GM12878 (cell line): ENCODE results near the gene TMX3. TPM values are rescaled to one million over a fixed set of nuclear protein-coding genes. Genes with fewer than 3 reads are reported as not detected.
A peak's percentile ranks its signal among the peaks of the same experiment; 100 is the strongest.

Experiments
- ATAC-seq: fragments of 200-7000 bp; cut with Tn5 transposase; 3 replicates; pipeline ENCODE4 v1.9.1; 2020; ENCODE audit warnings: mild to moderate bottlenecking, moderate library complexity
- BruUV-seq: library from RNA; stranded (reverse); fragments of 400-500 nt; replicated peaks from 2 replicates; lab custom pipeline; 2021; lab: Mats Ljungman, UMichigan
- CTCF ChIA-PET: fragments of 300-600 bp; sonication (Branson Sonifier 250); formaldehyde crosslinking; extraction: SDS; loops from one replicate; lab custom pipeline; 2021; ENCODE audit warnings: inconsistent platforms; lab: Yijun Ruan, JAX
- POLR2A ChIA-PET: fragments of 350-600 bp; formaldehyde crosslinking; extraction: SDS; loops from one replicate; lab custom pipeline; 2021; ENCODE audit warnings: inconsistent platforms; lab: Charles Lee
- RAD21 ChIA-PET: fragments of 300-600 bp; sonication (Branson Sonifier 250); formaldehyde crosslinking; loops from one replicate; lab custom pipeline; 2023; ENCODE audit warnings: antibody characterized with exemption; ENCODE audit not compliant: unreplicated experiment; lab: Charles Lee
- SMC1A ChIA-PET: fragments of 300-600 bp; sonication (Branson Sonifier 250); formaldehyde crosslinking; loops from one replicate; lab custom pipeline; 2023; ENCODE audit not compliant: unreplicated experiment, uncharacterized antibody; lab: Charles Lee
- DNase-seq: peaks from one replicate; pipeline ENCODE4 v3.0.0-alpha.2; 2011; ENCODE audit warnings: low read depth, low spot score
- FAIRE-seq: peaks from 3 replicates; lab custom pipeline; 2011; peaks lifted over from hg19 to GRCh38; lab: Jason Lieb, UNC
- H2AFZ ChIP-seq: 2 replicates; pipeline ENCODE4 v1.6.0; 2011; ENCODE audit warnings: low read depth, low read length, control low read depth; ENCODE audit not compliant: control insufficient read depth
- H3K27ac ChIP-seq: 2 replicates; pipeline ENCODE4 v1.5.1; 2011; ENCODE audit warnings: control low read depth; ENCODE audit not compliant: control insufficient read depth, insufficient read depth
- H3K27me3 ChIP-seq, 2 experiments: replicated peaks in 1 of 2; 2 replicates each; pipeline versions ENCODE4 v1.6.0 to v1.6.1; 2011; ENCODE audit warnings: low read length in 1 of 2; ENCODE audit not compliant: control insufficient read depth in 2 of 2, insufficient read depth in 2 of 2
- H3K36me3 ChIP-seq, 2 experiments: 2 replicates each; pipeline ENCODE4 v1.5.1; 2011; ENCODE audit warnings: low read length in 1 of 2; ENCODE audit not compliant: control insufficient read depth in 2 of 2, insufficient read depth in 2 of 2
- H3K4me1 ChIP-seq: 2 replicates; pipeline ENCODE4 v1.6.1; 2011; ENCODE audit warnings: mild to moderate bottlenecking, low read length, moderate library complexity, mixed read lengths; ENCODE audit not compliant: control insufficient read depth, insufficient read depth
- H3K4me2 ChIP-seq: 2 replicates; pipeline ENCODE4 v1.6.0; 2011; ENCODE audit warnings: control low read depth; ENCODE audit not compliant: control insufficient read depth, insufficient read depth
- H3K4me3 ChIP-seq: fragments of 200-600 bp; sonication (generic); 2 replicates; pipeline ENCODE4 v1.5.1; 2016
- H3K79me2 ChIP-seq: 2 replicates; pipeline ENCODE4 v1.6.0; 2011; ENCODE audit warnings: low read length; ENCODE audit not compliant: control insufficient read depth, insufficient read depth
- H3K9ac ChIP-seq: 2 replicates; pipeline ENCODE4 v1.8.0; 2011; ENCODE audit warnings: low read length, control low read depth, mixed read lengths; ENCODE audit not compliant: control insufficient read depth, insufficient read depth
- H3K9me3 ChIP-seq: replicated peaks from 3 replicates; pipeline ENCODE4 v1.5.1; 2011; ENCODE audit warnings: mild to moderate bottlenecking, low read length; ENCODE audit not compliant: control insufficient read depth, insufficient read depth
- H4K20me1 ChIP-seq: 2 replicates; pipeline ENCODE4 v1.6.0; 2011; ENCODE audit not compliant: control insufficient read depth, insufficient read depth
- BACH1 ChIP-seq: fragments of 450-650 bp; IDR thresholded peaks from 2 replicates; pipeline ENCODE4 v1.6.1; 2017; ENCODE audit warnings: mild to moderate bottlenecking, borderline replicate concordance
- BCL3 ChIP-seq: IDR thresholded peaks from 2 replicates; pipeline ENCODE4 v1.6.1; 2011; ENCODE audit warnings: borderline replicate concordance, low read depth, mild to moderate bottlenecking, moderate library complexity, low read length; ENCODE audit not compliant: insufficient read depth, poor library complexity, severe bottlenecking
- BHLHE40 ChIP-seq, 2 experiments: fragments of 450-650 bp in 1 of 2; IDR thresholded peaks; 2 replicates each; pipeline ENCODE4 v1.6.1; 2011 to 2017; ENCODE audit warnings: low read depth in 2 of 2, borderline replicate concordance in 1 of 2, improper control_type of control experiment in 1 of 2, low read length in 1 of 2, mild to moderate bottlenecking in 1 of 2
- CBFB ChIP-seq: IDR thresholded peaks from 2 replicates; pipeline ENCODE4 v1.6.1; 2016; ENCODE audit warnings: antibody characterized with exemption, low read depth
- EP300 ChIP-seq, 2 experiments: fragments of 150-350 bp in 1 of 2; IDR thresholded peaks; 2 replicates each; pipeline ENCODE4 v1.6.1; 2011 to 2012; ENCODE audit warnings: low read depth in 2 of 2, low read length in 2 of 2, borderline replicate concordance in 1 of 2, improper control_type of control experiment in 1 of 2, inconsistent platforms in 1 of 2; ENCODE audit not compliant: control insufficient read depth in 1 of 2
- JUNB ChIP-seq: IDR thresholded peaks from 2 replicates; pipeline ENCODE4 v1.6.1; 2016; ENCODE audit warnings: antibody characterized with exemption, mild to moderate bottlenecking
- MYC ChIP-seq: IDR thresholded peaks from 2 replicates; pipeline ENCODE4 v1.6.1; 2011; ENCODE audit warnings: mild to moderate bottlenecking, low read length, moderate library complexity, inconsistent platforms; ENCODE audit not compliant: insufficient read depth, insufficient replicate concordance, insufficient read length, severe bottlenecking
- WGBS: methylation state at CpG from one replicate; pipeline ENCODE4 v1.1.6; 2016; ENCODE audit warnings: low lambda C conversion rate; ENCODE audit not compliant: insufficient replicate concordance, insufficient coverage; ENCODE audit errors: missing lambda C conversion rate; 5-methylcytosine and 5-hydroxymethylcytosine counted together
- in situ Hi-C: fragments of 300-500 bp; cut with MboI; formaldehyde crosslinking; loops from 9 replicates; pipeline ENCODE4 v1.14.3; 2018; ENCODE audit warnings: mixed read lengths
- intact Hi-C: fragments of 100-400 bp; cut with micrococcal nuclease; formaldehyde crosslinking; loops from one replicate; pipeline ENCODE4 v1.14.2; 2022; ENCODE audit not compliant: unreplicated experiment
- polyA plus RNA-seq, 11 experiments: library from polyadenylated mRNA; depleted of rRNA in 4 of 11; unstranded in 6 of 11; stranded (reverse) in 5 of 11; fragments of >200 nt; fragmentation: Nextera tagmentation in 4 of 11; fragmentation: Illumina TruSeq in 1 of 11; extraction: Ambion mirVana in 4 of 11; extraction: Trizol in 1 of 11; gene quantifications; 1 replicate in 1 of 11; 2 replicates in 10 of 11; pipeline versions ENCODE4 v1.2.1 to v1.2.3, GENCODE V29; 2011 to 2016; ENCODE audit warnings: inconsistent platforms in 2 of 11, missing spikeins in 2 of 11, low read depth in 1 of 11
- total RNA-seq, 4 experiments: library from RNA; depleted of rRNA in 3 of 4; stranded (reverse); fragments of >200 nt in 3 of 4; fragmentation: Illumina TruSeq in 1 of 4; extraction: Trizol in 1 of 4; gene quantifications; 2 replicates each; pipeline versions ENCODE4 v1.2.1 to v1.2.3, GENCODE V29; 2013 to 2021
- TF ChIP-seq, protein P1 (sequence below): fragments of 450-650 bp; IDR thresholded peaks from 2 replicates; pipeline ENCODE4 v1.6.1; 2017; ENCODE audit warnings: mild to moderate bottlenecking, moderate library complexity

Gene TMX3
- total and polyA plus RNA-seq, 10 of the 15 experiments (the other 5 are each of a cell fraction or from before 2014, with no cell fraction given), result 14.2 to 85.6 (median 29.7) TPM

GRCh38 chr18:68665628-68666027 is 49.3 kb downstream of the TMX3 start:
- Histone ChIP-seq H3K4me1 (no peaks in the 10 kb centered on the region), H3K9me3 (no peaks in the 10 kb centered on the region), H2AFZ (no peak overlapping the region), H3K4me3 (no peak overlapping the region), H3K36me3 (no peaks in the 10 kb centered on the region), H3K79me2 (no peaks in the 10 kb centered on the region), H4K20me1 (no peaks in the 10 kb centered on the region), H3K9ac (no peak overlapping the region), H3K4me2 (no peak overlapping the region), H3K27ac (no peak overlapping the region), H3K27me3 (no peaks in the 10 kb centered on the region; a peak in 1 of 4 replicates)
- no peak for FAIRE-seq
- ChIA-PET CTCF (no interaction called here), RAD21 (no interaction called here), SMC1A (no interaction called here), POLR2A (no interaction called here)
- 0% methylated on average over 1 of the region's 1 CpG for WGBS
- no TSS peak for BruUV-seq
- intact Hi-C loops (no loop called here), in situ Hi-C loops (loop anchor here (10.0 kb wide), 1 partner anchor 1451 kb away; no protein-coding TSS in a partner anchor)
- DNase-seq, result no peak
- peak; percentile 60 for ATAC-seq
- no peak for TF ChIP-seq JUNB

- Histone ChIP-seq H3K79me2 (no peaks in the 10 kb centered on the region), H3K36me3 (no peaks in the 10 kb centered on the region), H3K9ac (no peak overlapping the region), H3K27me3 (no peaks in the 10 kb centered on the region; a peak in 1 of 4 replicates), H2AFZ (no peak overlapping the region), H4K20me1 (no peaks in the 10 kb centered on the region), H3K4me2 (no peak overlapping the region), H3K4me3 (no peak overlapping the region), H3K9me3 (no peaks in the 10 kb centered on the region), H3K27ac (no peak overlapping the region), H3K4me1 (no peaks in the 10 kb centered on the region)
- BruUV-seq, result no TSS peak
- 22% methylated on average over 4 of the region's 4 CpGs for WGBS
- in situ Hi-C loops, result loop anchor here (10.0 kb wide), 1 partner anchor 1448 kb away; no protein-coding TSS in a partner anchor
- DNase-seq (no peak), ATAC-seq (peak; percentile 51), FAIRE-seq (no peak)
- ChIA-PET POLR2A (no interaction called here), RAD21 (interaction anchor here (1.4 kb wide), 1 partner anchor 15 kb away, joined by 3 read pairs; no protein-coding TSS in a partner anchor), CTCF (no interaction called here), SMC1A (no interaction called here)
- intact Hi-C loops, result loop anchor here (5.0 kb wide), 1 partner anchor 75 kb away; no protein-coding TSS in a partner anchor
- TF ChIP-seq EP300 (IDR thresholded peaks at IDR 0.05; ENCODE audit: borderline replicate concordance in 1 of 2, control insufficient read depth in 1 of 2, low read depth in 2 of 2, low read length in 2 of 2) (no peak), BHLHE40 (IDR thresholded peaks at IDR 0.05; ENCODE audit: borderline replicate concordance in 1 of 2, low read depth in 2 of 2, low read length in 1 of 2) (no peak), MYC (no peak), BCL3 (no peak), CBFB (no peak), BACH1 (no peak)
- TF ChIP-seq, protein P1, sequence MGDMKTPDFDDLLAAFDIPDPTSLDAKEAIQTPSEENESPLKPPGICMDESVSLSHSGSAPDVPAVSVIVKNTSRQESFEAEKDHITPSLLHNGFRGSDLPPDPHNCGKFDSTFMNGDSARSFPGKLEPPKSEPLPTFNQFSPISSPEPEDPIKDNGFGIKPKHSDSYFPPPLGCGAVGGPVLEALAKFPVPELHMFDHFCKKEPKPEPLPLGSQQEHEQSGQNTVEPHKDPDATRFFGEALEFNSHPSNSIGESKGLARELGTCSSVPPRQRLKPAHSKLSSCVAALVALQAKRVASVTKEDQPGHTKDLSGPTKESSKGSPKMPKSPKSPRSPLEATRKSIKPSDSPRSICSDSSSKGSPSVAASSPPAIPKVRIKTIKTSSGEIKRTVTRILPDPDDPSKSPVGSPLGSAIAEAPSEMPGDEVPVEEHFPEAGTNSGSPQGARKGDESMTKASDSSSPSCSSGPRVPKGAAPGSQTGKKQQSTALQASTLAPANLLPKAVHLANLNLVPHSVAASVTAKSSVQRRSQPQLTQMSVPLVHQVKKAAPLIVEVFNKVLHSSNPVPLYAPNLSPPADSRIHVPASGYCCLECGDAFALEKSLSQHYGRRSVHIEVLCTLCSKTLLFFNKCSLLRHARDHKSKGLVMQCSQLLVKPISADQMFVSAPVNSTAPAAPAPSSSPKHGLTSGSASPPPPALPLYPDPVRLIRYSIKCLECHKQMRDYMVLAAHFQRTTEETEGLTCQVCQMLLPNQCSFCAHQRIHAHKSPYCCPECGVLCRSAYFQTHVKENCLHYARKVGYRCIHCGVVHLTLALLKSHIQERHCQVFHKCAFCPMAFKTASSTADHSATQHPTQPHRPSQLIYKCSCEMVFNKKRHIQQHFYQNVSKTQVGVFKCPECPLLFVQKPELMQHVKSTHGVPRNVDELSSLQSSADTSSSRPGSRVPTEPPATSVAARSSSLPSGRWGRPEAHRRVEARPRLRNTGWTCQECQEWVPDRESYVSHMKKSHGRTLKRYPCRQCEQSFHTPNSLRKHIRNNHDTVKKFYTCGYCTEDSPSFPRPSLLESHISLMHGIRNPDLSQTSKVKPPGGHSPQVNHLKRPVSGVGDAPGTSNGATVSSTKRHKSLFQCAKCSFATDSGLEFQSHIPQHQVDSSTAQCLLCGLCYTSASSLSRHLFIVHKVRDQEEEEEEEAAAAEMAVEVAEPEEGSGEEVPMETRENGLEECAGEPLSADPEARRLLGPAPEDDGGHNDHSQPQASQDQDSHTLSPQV, result no peak
Observed at GRCh38 chr18:68662754-68663153, 52.2 kb downstream of the TMX3 start.
